MM.1S (cell line): ENCODE measurements around the gene PRRG4.

ENCODE experiments used
- DNase-seq: peaks from one replicate; pipeline ENCODE4 v3.0.0-alpha.2; 2015
- H2AFZ ChIP-seq: fragments of 300-600 bp; sonication (generic); 2 replicates; pipeline ENCODE4 v1.6.0; 2016; ENCODE audit warnings: antibody characterized with exemption, low read length
- H3F3A ChIP-seq: fragments of 300-600 bp; sonication (generic); 2 replicates; pipeline ENCODE4 v1.6.1; 2016; ENCODE audit warnings: mild to moderate bottlenecking, antibody characterized with exemption, low read length, moderate library complexity, mixed read lengths; ENCODE audit not compliant: insufficient read depth
- H3K27ac ChIP-seq: fragments of 300-600 bp; sonication (generic); 2 replicates; pipeline ENCODE4 v1.5.1; 2016; ENCODE audit warnings: mild to moderate bottlenecking, low read length
- H3K27me3 ChIP-seq: fragments of 300-600 bp; sonication (generic); replicated peaks from 2 replicates; pipeline ENCODE4 v1.6.0; 2016; ENCODE audit warnings: low read length; ENCODE audit not compliant: insufficient read depth
- H3K36me3 ChIP-seq: fragments of 300-600 bp; sonication (generic); replicated peaks from 2 replicates; pipeline ENCODE4 v1.6.1; 2016; ENCODE audit warnings: mild to moderate bottlenecking, low read length, mixed read lengths; ENCODE audit not compliant: insufficient read depth
- H3K4me1 ChIP-seq: fragments of 300-600 bp; sonication (generic); 2 replicates; pipeline ENCODE4 v1.6.1; 2016; ENCODE audit warnings: low read length, mixed read lengths
- H3K4me2 ChIP-seq: fragments of 300-600 bp; sonication (generic); 2 replicates; pipeline ENCODE4 v1.6.0; 2016; ENCODE audit warnings: low read depth, low read length
- H3K4me3 ChIP-seq: fragments of 300-600 bp; sonication (generic); 2 replicates; pipeline ENCODE4 v1.5.1; 2016; ENCODE audit warnings: low read length, mixed read lengths
- H3K79me2 ChIP-seq: fragments of 300-600 bp; sonication (generic); 2 replicates; pipeline ENCODE4 v1.6.1; 2016; ENCODE audit warnings: mixed run types, low read length, mixed read lengths
- H3K9ac ChIP-seq: fragments of 300-600 bp; sonication (generic); 2 replicates; pipeline ENCODE4 v1.6.1; 2016; ENCODE audit warnings: low read length, mixed read lengths
- H3K9me2 ChIP-seq: fragments of 300-600 bp; sonication (generic); replicated peaks from 2 replicates; pipeline ENCODE4 v1.6.1; 2016; ENCODE audit warnings: mild to moderate bottlenecking, low read length, mixed read lengths; ENCODE audit not compliant: insufficient read depth
- H3K9me3 ChIP-seq: fragments of 300-600 bp; sonication (generic); replicated peaks from 2 replicates; pipeline ENCODE4 v1.6.1; 2016; ENCODE audit warnings: mild to moderate bottlenecking, low read length, mixed read lengths; ENCODE audit not compliant: insufficient read depth
- H4K20me1 ChIP-seq: fragments of 300-600 bp; sonication (generic); 2 replicates; pipeline ENCODE4 v1.6.1; 2016; ENCODE audit warnings: mild to moderate bottlenecking, low read length, moderate library complexity, mixed read lengths; ENCODE audit not compliant: insufficient read depth
- CTCF ChIP-seq: fragments of 300-600 bp; sonication (generic); IDR thresholded peaks from 2 replicates; pipeline ENCODE4 v1.5.1; 2016; ENCODE audit warnings: antibody characterized with exemption, low read length, mixed read lengths
- EZH2 ChIP-seq: fragments of 300-600 bp; sonication (generic); optimal IDR thresholded peaks from 2 replicates; pipeline ENCODE3; 2017; ENCODE audit warnings: low read depth, mild to moderate bottlenecking, antibody characterized with exemption, low read length, mixed read lengths
- EZH2phosphoT487 ChIP-seq: fragments of 300-600 bp; sonication (generic); IDR thresholded peaks from 2 replicates; pipeline ENCODE4 v1.6.1; 2018; ENCODE audit warnings: antibody characterized with exemption, low read length

The PRRG4 gene

GRCh38 chr11:32830413-32830738, 649 bp downstream of the PRRG4 start:
- peaks cover 11% of the 10 kb centered on the region; the same call in 1 of the 2 replicates for H3K79me2 ChIP-seq
- H2AFZ ChIP-seq = peak overlapping the region; percentile 84
- H3K27me3 ChIP-seq = no peaks in the 10 kb centered on the region
- H3K4me3 ChIP-seq = peak overlapping the region; percentile 93
- no peaks in the 10 kb centered on the region for H3K9me3 ChIP-seq
- H3K9me2 ChIP-seq = no peaks in the 10 kb centered on the region
- peak; percentile 61 for DNase-seq
- peaks cover 22% of the 10 kb centered on the region for H3F3A ChIP-seq
- H3K36me3 ChIP-seq = no peaks in the 10 kb centered on the region
- H3K27ac ChIP-seq = peak overlapping the region; percentile 93
- peak overlapping the region; percentile 95 for H3K9ac ChIP-seq
- no peak for TF ChIP-seq CTCF
- TF ChIP-seq EZH2 = no peak
- TF ChIP-seq EZH2phosphoT487 = no peak
- peak overlapping the region; percentile 86 for H3K4me2 ChIP-seq
- H3K4me1 ChIP-seq = peaks cover 8% of the 10 kb centered on the region; the same call in 1 of the 2 replicates
- H4K20me1 ChIP-seq = no peaks in the 10 kb centered on the region

GRCh38 chr11:32830796-32831195, 1.1 kb downstream of the PRRG4 start:
- Histone ChIP-seq H3K9me2 (no peaks in the 10 kb centered on the region), H3K9ac (peak overlapping the region; percentile 95; the same call in 1 of the 2 replicates), H3K79me2 (peaks cover 11% of the 10 kb centered on the region; the same call in 1 of the 2 replicates), H4K20me1 (no peaks in the 10 kb centered on the region), H3F3A (peaks cover 22% of the 10 kb centered on the region), H3K9me3 (no peaks in the 10 kb centered on the region), H2AFZ (no peak overlapping the region), H3K36me3 (no peaks in the 10 kb centered on the region), H3K27ac (peak overlapping the region; percentile 93; the same call in 1 of the 2 replicates), H3K4me2 (peak overlapping the region; percentile 86), H3K4me3 (peak overlapping the region; percentile 93), H3K27me3 (no peaks in the 10 kb centered on the region), H3K4me1 (peaks cover 8% of the 10 kb centered on the region; the same call in 1 of the 2 replicates)
- DNase-seq = no peak
- TF ChIP-seq CTCF (no peak), EZH2 (no peak)

- no peak overlapping the region for H3K4me2 ChIP-seq
- no peaks in the 10 kb centered on the region for H3K36me3 ChIP-seq
Measured at GRCh38 chr11:32831221-32831620, 1.5 kb downstream of the PRRG4 start.

More at GRCh38 chr11:32831221-32831620, 1.5 kb downstream of the PRRG4 start:
- no peak for TF ChIP-seq EZH2phosphoT487
- no peak for TF ChIP-seq EZH2
- TF ChIP-seq CTCF = no peak
- no peak overlapping the region for H2AFZ ChIP-seq
- H3K4me3 ChIP-seq = no peak overlapping the region
- no peaks in the 10 kb centered on the region for H3K9me3 ChIP-seq
- H3K27me3 ChIP-seq = no peaks in the 10 kb centered on the region
- no peak overlapping the region for H3K27ac ChIP-seq
- H3K9ac ChIP-seq = no peak overlapping the region
- no peaks in the 10 kb centered on the region for H3K9me2 ChIP-seq
- no peak for DNase-seq
- H3F3A ChIP-seq = peaks cover 22% of the 10 kb centered on the region
- peaks cover 11% of the 10 kb centered on the region; the same call in 1 of the 2 replicates for H3K79me2 ChIP-seq
- peaks cover 8% of the 10 kb centered on the region; the same call in 1 of the 2 replicates for H3K4me1 ChIP-seq
- H4K20me1 ChIP-seq = no peaks in the 10 kb centered on the region
